GM18517 (cell line): Measurements from ENCODE around the gene PLA2G4E.

Source experiments
- ATAC-seq: cut with Tn5 transposase; IDR thresholded peaks from one replicate; pipeline ENCODE4 v1.9.1; 2021; ENCODE audit warnings: mild to moderate bottlenecking, moderate library complexity; ENCODE audit not compliant: unreplicated experiment

Gene PLA2G4E, protein sequence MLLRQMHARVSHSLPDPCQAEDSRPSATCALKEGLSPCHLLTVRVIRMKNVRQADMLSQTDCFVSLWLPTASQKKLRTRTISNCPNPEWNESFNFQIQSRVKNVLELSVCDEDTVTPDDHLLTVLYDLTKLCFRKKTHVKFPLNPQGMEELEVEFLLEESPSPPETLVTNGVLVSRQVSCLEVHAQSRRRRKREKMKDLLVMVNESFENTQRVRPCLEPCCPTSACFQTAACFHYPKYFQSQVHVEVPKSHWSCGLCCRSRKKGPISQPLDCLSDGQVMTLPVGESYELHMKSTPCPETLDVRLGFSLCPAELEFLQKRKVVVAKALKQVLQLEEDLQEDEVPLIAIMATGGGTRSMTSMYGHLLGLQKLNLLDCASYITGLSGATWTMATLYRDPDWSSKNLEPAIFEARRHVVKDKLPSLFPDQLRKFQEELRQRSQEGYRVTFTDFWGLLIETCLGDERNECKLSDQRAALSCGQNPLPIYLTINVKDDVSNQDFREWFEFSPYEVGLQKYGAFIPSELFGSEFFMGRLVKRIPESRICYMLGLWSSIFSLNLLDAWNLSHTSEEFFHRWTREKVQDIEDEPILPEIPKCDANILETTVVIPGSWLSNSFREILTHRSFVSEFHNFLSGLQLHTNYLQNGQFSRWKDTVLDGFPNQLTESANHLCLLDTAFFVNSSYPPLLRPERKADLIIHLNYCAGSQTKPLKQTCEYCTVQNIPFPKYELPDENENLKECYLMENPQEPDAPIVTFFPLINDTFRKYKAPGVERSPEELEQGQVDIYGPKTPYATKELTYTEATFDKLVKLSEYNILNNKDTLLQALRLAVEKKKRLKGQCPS

GRCh38 chr15:42020713-42021273 lies at the start of gene PLA2G4E:
Gene PLA2G4E, minus strand, starts transcription at chr15:42021042. Its CDS starts 12 bp downstream, at chr15:42021030.
- ATAC-seq, result no peak

DNA sequence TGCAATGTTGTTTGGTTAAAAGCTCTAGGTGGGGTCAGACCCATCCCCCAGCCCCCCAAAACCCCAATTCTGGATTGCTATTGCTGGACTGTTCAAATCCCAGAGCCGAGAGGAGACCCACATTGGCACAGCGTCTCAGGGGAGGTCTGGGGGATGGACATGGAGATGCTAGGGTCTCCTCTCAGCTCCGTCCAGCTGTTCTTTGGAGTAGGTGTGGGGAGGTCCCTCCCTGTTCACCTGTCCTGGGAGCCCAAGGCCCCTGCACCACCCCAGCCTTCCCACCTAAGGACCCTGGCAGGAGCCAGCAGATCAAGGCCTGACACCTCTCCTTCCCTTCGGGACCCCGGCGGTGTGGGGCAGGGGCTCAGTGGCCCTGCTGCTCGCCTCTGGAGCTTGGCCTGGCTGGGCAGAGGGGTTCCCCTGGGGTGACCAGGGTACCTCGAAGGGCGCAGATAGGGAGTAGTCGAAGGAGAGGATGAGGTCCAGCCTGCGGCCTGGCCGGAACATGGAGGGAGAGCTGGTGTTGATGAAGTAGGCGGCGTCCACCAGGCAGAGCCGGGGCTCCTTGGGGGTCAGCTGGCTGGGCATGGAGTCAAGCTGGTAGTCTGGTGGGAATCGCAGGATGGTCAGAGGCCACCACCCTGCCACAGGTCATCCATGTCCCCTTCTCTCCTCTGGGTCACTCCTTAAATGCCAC lies 49.6 kb upstream of the PLA2G4E start:
- no peak for ATAC-seq

GRCh38 chr15:42069496-42070278 lies 48.8 kb upstream of the PLA2G4E start:
- ATAC-seq, result no peak

DNA sequence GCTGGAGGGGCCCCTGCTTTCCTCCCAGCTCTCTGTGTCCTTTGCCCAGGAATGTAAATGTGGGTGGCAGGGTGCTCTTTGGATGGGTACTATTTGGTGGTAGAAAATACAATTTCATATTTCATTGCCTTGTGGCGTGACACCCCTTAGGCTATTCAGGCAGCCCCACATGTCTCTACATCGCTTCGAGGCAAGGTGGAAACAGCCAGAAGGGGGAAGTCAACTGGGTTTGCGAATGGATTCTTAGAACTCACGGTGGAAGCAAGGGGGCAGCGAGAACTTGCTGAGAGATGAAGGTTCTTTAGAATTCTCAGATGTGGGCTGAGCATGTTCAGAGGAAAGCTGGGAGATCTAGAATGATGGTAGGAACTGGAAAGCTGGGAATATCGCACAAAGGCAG lies 48.2 kb upstream of the PLA2G4E start:
- no peak for ATAC-seq

DNA sequence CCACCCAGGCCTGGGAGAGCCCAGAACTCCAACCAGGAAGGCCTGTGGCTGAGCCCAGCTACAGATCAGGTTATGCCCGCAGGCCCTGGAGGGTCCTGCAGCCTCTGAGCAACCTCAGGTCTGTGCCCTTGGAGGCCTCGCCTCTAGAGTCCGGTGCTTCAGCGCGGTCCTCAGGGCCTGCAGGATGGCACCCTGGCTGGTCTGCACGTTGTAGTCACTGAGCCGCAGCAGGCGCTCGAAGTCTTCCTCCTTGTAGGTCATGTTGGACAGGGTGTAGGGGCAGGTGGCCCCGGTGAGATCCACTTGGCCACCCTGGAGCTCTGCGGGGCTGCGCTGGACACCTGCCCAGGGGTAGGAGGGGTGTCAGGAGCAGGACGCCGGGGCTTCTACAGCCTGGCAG lies 47.8 kb upstream of the PLA2G4E start:
- ATAC-seq, result no peak

DNA sequence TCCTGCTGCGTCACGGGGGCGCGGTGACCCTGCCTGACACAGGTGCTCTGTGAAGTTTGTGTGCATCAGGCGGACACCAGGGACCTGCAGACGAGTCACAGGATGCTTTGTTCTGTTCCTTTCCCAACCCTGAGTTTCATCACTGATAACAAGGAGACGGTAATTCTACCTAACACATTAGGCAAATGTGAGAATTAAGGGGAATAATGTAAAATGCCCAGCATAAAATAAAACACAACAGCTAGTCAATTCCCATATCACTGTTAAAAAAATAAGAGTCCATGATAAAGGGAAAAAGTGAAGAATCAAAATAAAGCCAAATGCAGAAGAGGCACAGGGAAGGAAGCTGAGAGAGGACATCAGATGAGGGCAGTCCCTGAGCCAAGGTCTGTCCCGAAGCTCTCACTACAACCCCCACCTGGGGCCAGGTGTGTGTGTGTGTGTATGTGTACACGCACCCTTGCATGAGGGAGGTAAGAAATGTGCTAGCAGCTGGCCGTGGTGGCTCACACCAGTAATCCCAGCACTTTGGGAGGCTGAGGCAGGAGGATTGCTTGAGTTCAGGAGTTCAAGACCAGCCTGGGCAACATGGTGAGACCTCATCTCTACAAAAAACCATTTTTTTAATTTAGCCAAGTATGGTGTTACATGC lies 46.0 kb upstream of the PLA2G4E start:
- ATAC-seq, result no peak

- ATAC-seq, result no peak
Measured at GRCh38 chr15:42065468-42065867, 44.6 kb upstream of the PLA2G4E start.

DNA sequence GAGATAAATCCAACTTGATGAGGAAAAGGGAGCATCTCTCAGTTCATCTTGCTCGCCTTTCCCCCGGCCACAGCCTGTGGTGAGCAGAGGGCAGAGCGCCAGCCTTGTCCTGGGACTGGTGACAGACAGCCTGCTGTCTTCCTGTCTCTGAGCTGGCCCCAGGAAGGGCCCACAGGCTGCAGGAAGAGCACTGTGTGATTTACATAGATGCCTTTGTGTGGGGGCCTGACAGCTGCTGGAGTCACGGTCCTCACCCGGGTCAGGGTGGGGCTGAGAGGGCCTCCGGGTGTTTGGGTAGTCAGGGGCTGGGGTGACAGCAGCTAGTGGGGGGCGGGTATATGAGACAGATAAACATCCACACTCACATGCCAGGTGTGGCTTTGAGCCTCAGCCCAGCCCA lies 44.2 kb upstream of the PLA2G4E start:
- ATAC-seq, result no peak

GRCh38 chr15:42064271-42064670 lies 43.4 kb upstream of the PLA2G4E start:
- ATAC-seq, result no peak

DNA sequence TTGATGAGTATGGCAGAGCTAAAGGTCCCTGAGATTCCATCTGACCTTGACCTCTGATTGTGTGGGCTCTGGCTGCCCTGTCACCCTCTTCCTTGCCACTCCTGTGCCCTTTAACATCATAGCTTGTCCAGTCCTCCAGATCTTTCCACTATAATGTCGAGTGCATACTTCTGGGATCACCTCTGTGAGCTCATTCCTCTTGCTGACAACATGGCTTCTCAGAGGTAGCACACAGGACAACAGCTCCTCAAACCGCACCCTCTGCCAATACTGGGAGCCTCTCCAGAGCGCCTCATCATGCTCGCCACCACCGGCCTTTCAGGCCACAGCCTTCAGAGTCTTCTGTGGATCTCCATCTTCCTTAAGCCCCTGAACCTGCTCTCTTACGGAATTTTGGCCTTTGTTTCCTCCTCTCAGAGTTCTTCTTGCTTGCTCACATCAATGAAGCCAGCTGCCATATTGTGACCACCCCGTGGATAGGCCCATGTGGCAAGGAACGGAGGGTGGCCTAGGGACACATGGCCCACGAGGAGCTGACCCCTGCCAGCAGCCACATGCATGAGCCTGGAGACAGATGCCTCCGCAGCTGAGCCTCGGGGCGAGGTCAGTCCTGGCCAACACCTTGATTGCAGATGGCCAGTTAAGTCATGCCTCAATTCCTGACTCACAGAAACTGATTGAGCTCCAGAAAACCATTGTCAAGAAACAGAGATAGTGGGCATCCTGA lies 42.4 kb upstream of the PLA2G4E start:
- no peak for ATAC-seq

GRCh38 chr15:42062284-42062806 lies 41.5 kb upstream of the PLA2G4E start:
- no peak for ATAC-seq

DNA sequence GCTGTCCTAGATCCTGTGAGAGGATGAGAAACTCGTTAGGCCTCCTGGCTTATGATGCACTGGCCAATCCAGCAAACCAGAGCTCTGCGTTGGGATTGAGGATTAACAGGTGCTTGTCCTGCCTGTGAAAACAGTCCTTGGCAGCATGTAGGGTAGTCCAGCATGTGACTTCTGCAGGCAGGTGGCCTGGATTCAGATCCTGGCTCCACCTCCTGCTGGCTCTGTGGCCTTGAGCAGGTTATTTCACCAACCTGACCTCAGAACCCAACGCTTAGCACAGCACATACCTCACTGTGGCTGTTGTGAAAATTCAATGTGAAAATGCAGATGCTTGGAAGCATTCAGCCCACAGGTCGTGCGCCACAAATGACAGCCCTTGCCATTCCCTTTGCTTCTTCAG lies 40.0 kb upstream of the PLA2G4E start:
- no peak for ATAC-seq

- ATAC-seq, result no peak
Measured at GRCh38 chr15:42060477-42060763, 39.6 kb upstream of the PLA2G4E start.

GRCh38 chr15:42059661-42060476 lies 39.0 kb upstream of the PLA2G4E start:
- no peak for ATAC-seq

GRCh38 chr15:42058791-42059190 lies 37.9 kb upstream of the PLA2G4E start:
- no peak for ATAC-seq

- no peak for ATAC-seq
Measured at GRCh38 chr15:42057799-42058646, 37.2 kb upstream of the PLA2G4E start.
